Heart right ventricle (tissue), 16 donors: ENCODE results near the gene PPM1E. TPM values are rescaled to one million over a fixed set of nuclear protein-coding genes. Genes with fewer than 3 reads are reported as not detected.
"Not testable (repeated sequence)": the region's sequence is repeated elsewhere in the genome, so short reads cannot be mapped to it uniquely, and the experiment has no call there.

Experiments
- ATAC-seq, 8 donors: fragments of 200-7000 bp; cut with Tn5 transposase; one replicate each; pipeline ENCODE4 v1.9.1; 2020; ENCODE audit warnings: mild to moderate bottlenecking in 8 of 8, moderate library complexity in 8 of 8, moderate number of reproducible peaks in 1 of 8
- DNase-seq, 2 donors: peaks; one replicate each; pipeline ENCODE4 v3.0.0-alpha.2; 2020
- H3K27ac ChIP-seq, 10 donors: fragments of 200-600 bp; sonication (generic) in 2 of 10; one replicate each; pipeline versions ENCODE4 v1.5.0 to v1.8.0; 2020 to 2022; ENCODE audit warnings: mild to moderate bottlenecking in 3 of 10
- H3K27me3 ChIP-seq, 7 donors: fragments of 200-600 bp; one replicate each; pipeline ENCODE4 v1.8.0; 2021 to 2022; ENCODE audit warnings: mild to moderate bottlenecking in 2 of 7
- H3K36me3 ChIP-seq, 9 donors: fragments of 200-600 bp; sonication (generic) in 1 of 9; one replicate each; pipeline versions ENCODE4 v1.5.0 to v1.8.0; 2020 to 2022; ENCODE audit warnings: mild to moderate bottlenecking in 2 of 9
- H3K4me1 ChIP-seq, 9 donors: fragments of 200-600 bp; sonication (generic) in 1 of 9; one replicate each; pipeline versions ENCODE4 v1.5.0 to v1.8.0; 2020 to 2022; ENCODE audit warnings: mild to moderate bottlenecking in 4 of 9
- H3K4me3 ChIP-seq, 10 donors: fragments of 200-600 bp; sonication (generic) in 2 of 10; one replicate each; pipeline versions ENCODE4 v1.5.0 to v1.8.0; 2020 to 2022; ENCODE audit warnings: mild to moderate bottlenecking in 7 of 10, moderate library complexity in 2 of 10
- H3K9me3 ChIP-seq, 11 donors: fragments of 200-600 bp in 10 of 11; sonication (generic) in 2 of 11; one replicate each; pipeline versions ENCODE4 v1.5.0 to v1.8.0; 2013 to 2022; ENCODE audit warnings: mild to moderate bottlenecking in 2 of 11, control low read depth in 1 of 11, moderate library complexity in 1 of 11
- CTCF ChIP-seq, 9 donors: fragments of 200-600 bp; sonication (generic) in 2 of 9; IDR thresholded peaks; one replicate each; pipeline versions ENCODE4 v1.5.0 to v1.8.0; 2021 to 2022; ENCODE audit warnings: antibody characterized with exemption in 9 of 9, mild to moderate bottlenecking in 5 of 9, moderate library complexity in 1 of 9
- WGBS, 2 donors: extraction: QIAGEN DNeasy Blood & Tissue Kit; methylation state at CpG; one replicate each; pipeline ENCODE4 v1.1.7; 2013; ENCODE audit warnings: inconsistent platforms in 1 of 2; 5-methylcytosine and 5-hydroxymethylcytosine counted together
- intact Hi-C, 10 donors: fragments of 100-400 bp; cut with DNase I; formaldehyde crosslinking; loops; one replicate each; pipeline versions ENCODE4 v1.11.1 to v1.14.2; 2022
- polyA plus RNA-seq, 2 donors: library from polyadenylated mRNA; stranded (reverse); fragments of 200-250 nt; gene quantifications; one replicate each; pipeline ENCODE4 v1.2.3, GENCODE V29; 2013
- total RNA-seq, 10 donors: library from RNA; stranded (reverse); fragmentation: NEBNext Ultra II Directional in 3 of 10; extraction: Animal tissue kit (Norgen Biotek cat#: 25700) in 3 of 10; gene quantifications; one replicate each; pipeline versions ENCODE4 v1.2.1 to v1.2.4, GENCODE V29; 2021 to 2023
- donor health status: Arrhythmogenic right ventricular cardiomyopathy.
- donor health status: ischemic (EF 13 %, LVEDD 7.1; RV severe dilation, severe dysfunction).
- donor health status: healthy with polysubstance abuse.
- donor health status: DM: no; HTN: yes; CAD: no.
- donor health status: DM: no; HTN: no; CAD: no.
- donor health status: ischemic (EF 25% LVEDD 6.9; RV normal size, moderate dysfunction).
- donor health status: ischemic (EF 25% LVEDD 5.7; RV mildly dilated, moderate dysfunction).
- donor health status: healthy.
- donor health status: DM: yes; HTN: yes; CAD: no.
- donor health status: Ischemic cardiomyopathy.
- donor health status: ischemic (EF 35%, LVEDD 5.7; RV mildly dilated, moderate dysfunction).
- donor health status: nonischemic (EF 11% LVEDD 7.7; RV severe dilation, severe dysfunction).
- donor health status: DM: yes; HTN: yes; CAD: no.
- donor health status: PGD.
- donor health status: ischemic (EF 29% LVEDD 5.4; RV normal size, mild dysfunction).
- donor health status: nonischemic (EF 23%, LVEDD 6.1; RV moderate dilation, normal function).

The PPM1E gene
- total and polyA plus RNA-seq, 12 donors = 0.14 to 3.1 (median 0.41) TPM

DNA sequence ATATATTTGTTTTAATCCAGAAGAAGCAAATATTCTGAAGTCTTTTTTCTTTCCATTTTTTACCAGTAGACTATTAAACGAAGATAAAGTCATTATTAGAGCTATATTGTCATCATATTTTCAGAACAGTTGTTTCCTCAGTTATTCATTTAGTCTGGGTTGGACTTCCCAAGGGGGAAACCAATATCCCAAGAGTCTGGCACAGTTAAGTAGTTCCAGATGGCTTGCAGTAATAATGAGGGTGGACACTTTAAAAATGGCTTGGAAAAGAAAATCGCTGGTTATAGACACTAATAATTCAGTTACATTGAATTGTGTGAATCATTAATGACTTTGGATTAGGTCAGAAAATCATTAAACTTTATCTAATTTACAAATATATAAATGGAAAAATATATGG is 3.9 kb downstream of the PPM1E start:
- no peak for ATAC-seq
- intact Hi-C loops = no loop called here

DNA sequence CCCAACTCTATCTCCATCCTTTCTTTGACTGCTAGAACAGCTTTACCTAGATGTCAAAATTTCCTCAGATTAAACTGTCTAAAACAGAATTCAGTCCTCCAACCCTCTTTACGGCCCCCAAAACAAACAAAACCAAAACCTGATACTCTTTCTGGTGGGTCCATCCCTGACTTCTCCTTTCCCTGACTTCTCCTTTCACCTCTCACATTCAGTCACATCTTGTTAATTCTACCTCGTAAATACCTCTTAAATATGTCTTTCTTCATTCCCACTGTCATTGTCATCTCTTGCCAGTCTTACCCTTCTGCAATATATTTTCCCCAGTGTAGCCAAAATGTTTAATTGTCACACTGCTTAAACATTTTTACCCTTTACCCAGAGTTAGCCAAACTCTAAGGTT is 4.6 kb downstream of the PPM1E start:
- Histone ChIP-seq H3K9me3 (no peaks in the 10 kb centered on the region), H3K27ac (no peak overlapping the region), H3K27me3 (peaks cover 0 to 65% (median 38%) of the 10 kb centered on the region in 7 donors), H3K4me1 (peaks cover 0 to 19% (median 16%) of the 10 kb centered on the region in 9 donors), H3K4me3 (no peak overlapping the region), H3K36me3 (no peaks in the 10 kb centered on the region)
- intact Hi-C loops = no loop called here
- DNase-seq (no peak), ATAC-seq (no peak)
- WGBS, 2 donors = 84 to 88% methylated on average over 2 of the region's 2 CpGs
- TF ChIP-seq CTCF (IDR thresholded peaks at IDR 0.05) = no peak

More for the DNA sequence above, 3.9 kb downstream of the PPM1E start:
- Histone ChIP-seq H3K36me3 (no peaks in the 10 kb centered on the region), H3K4me1 (peaks cover 0 to 19% (median 16%) of the 10 kb centered on the region in 9 donors), H3K9me3 (no peaks in the 10 kb centered on the region), H3K27ac (no peak overlapping the region), H3K27me3 (peaks cover 0 to 70% (median 38%) of the 10 kb centered on the region in 7 donors), H3K4me3 (no peak overlapping the region)
- DNase-seq = no peak
- 75 to 78% methylated on average over 2 of the region's 2 CpGs for WGBS, 2 donors
- no peak for TF ChIP-seq CTCF (IDR thresholded peaks at IDR 0.05)

- H3K27me3 ChIP-seq = peaks cover 0 to 38% (median 26%) of the 10 kb centered on the region in 7 donors
- 50 to 56% methylated on average over 1 of the region's 1 CpG for WGBS, 2 donors
- no peak for ATAC-seq
These were observed 7.6 kb downstream of the PPM1E start for GRCh38 chr17:58763263-58763662.

GRCh38 chr17:58764373-58764772 is 8.7 kb downstream of the PPM1E start:
- ATAC-seq (no peak), DNase-seq (no peak)
- intact Hi-C loops = no loop called here
- no peak overlapping the region for H3K27ac ChIP-seq
- no peaks in the 10 kb centered on the region for H3K4me1 ChIP-seq
- H3K9me3 ChIP-seq = no peaks in the 10 kb centered on the region
- peaks cover 0 to 27% (median 18%) of the 10 kb centered on the region in 7 donors for H3K27me3 ChIP-seq
- TF ChIP-seq CTCF (IDR thresholded peaks at IDR 0.05) = no peak
- H3K36me3 ChIP-seq = no peaks in the 10 kb centered on the region
- no peak overlapping the region for H3K4me3 ChIP-seq
- 78 to 81% methylated on average over 5 of the region's 5 CpGs for WGBS, 2 donors

More at GRCh38 chr17:58763263-58763662, 7.6 kb downstream of the PPM1E start:
- no peak overlapping the region for H3K4me3 ChIP-seq
- H3K36me3 ChIP-seq = no peaks in the 10 kb centered on the region
- no peaks in the 10 kb centered on the region for H3K4me1 ChIP-seq
- no peak overlapping the region for H3K27ac ChIP-seq
- intact Hi-C loops = no loop called here
- no peaks in the 10 kb centered on the region for H3K9me3 ChIP-seq
- DNase-seq = no peak
- no peak for TF ChIP-seq CTCF (IDR thresholded peaks at IDR 0.05)

DNA sequence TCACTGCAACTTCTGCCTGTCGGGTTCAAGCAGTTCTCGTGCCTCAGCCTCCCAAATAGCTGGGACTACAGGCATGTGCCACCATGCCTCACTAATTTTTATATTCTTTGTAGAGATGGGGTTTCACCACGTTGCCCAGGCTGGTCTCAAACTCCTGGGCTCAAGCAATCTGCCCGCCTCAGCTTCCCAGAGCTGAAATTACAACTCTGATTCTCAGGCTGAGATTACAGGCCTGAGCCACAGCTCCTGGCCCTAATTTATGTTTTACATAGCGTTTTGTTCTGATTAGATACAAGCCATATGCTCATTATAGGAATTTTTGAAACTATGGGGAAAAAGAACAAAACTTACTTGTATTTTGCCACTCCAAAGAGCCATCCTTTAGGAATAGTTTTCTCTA is 22.8 kb downstream of the PPM1E start:
- 73 to 75% methylated on average over 5 of the region's 5 CpGs for WGBS, 2 donors
- intact Hi-C loops, H3K4me3 ChIP-seq, H3K9me3 ChIP-seq, DNase-seq, H3K27me3 ChIP-seq, H3K36me3 ChIP-seq, H3K27ac ChIP-seq, H3K4me1 ChIP-seq, ATAC-seq: not testable (repeated sequence)
